Fibroblast of the aortic adventitia (primary cell): ENCODE measurements around the gene AMIGO3. TPM values are rescaled to one million over a fixed set of nuclear protein-coding genes. Genes with fewer than 3 reads are reported as not detected.

ENCODE experiments used
- DNase-seq: peaks from one replicate; pipeline ENCODE4 v3.0.0-alpha.2; 2010; ENCODE audit warnings: low read depth
- H3K4me3 ChIP-seq: 2 replicates; pipeline ENCODE4 v1.5.1; 2011; ENCODE audit warnings: low read depth, mild to moderate bottlenecking, control low read depth, low read length, moderate library complexity
- CTCF ChIP-seq: IDR thresholded peaks from 2 replicates; pipeline ENCODE4 v1.5.1; 2011; ENCODE audit warnings: mild to moderate bottlenecking, low read length, control low read depth, inconsistent platforms; ENCODE audit not compliant: insufficient read depth
- total RNA-seq: library from RNA; depleted of rRNA; stranded (reverse); fragments of >200 nt; gene quantifications from 2 replicates; pipeline ENCODE4 v1.2.3, GENCODE V29; 2012; ENCODE audit warnings: low replicate concordance

Gene AMIGO3
- total RNA-seq, 1 donor, result 0.27 TPM

- no peak for DNase-seq
- TF ChIP-seq CTCF, result no peak
- no peak overlapping the region for H3K4me3 ChIP-seq
These were observed 7.3 kb downstream of the AMIGO3 start for GRCh38 chr3:49712166-49712565.

- no peak overlapping the region for H3K4me3 ChIP-seq
- no peak for TF ChIP-seq CTCF
- DNase-seq, result no peak
These were observed 8.0 kb downstream of the AMIGO3 start for GRCh38 chr3:49711489-49711888.

GRCh38 chr3:49709852-49710251, 9.6 kb downstream of the AMIGO3 start:
- no peak overlapping the region for H3K4me3 ChIP-seq
- no peak for TF ChIP-seq CTCF
- DNase-seq, result no peak

- TF ChIP-seq CTCF, result no peak
- H3K4me3 ChIP-seq, result no peak overlapping the region
- DNase-seq, result no peak
These were observed 12.4 kb downstream of the AMIGO3 start for GRCh38 chr3:49707113-49707480.

- TF ChIP-seq CTCF, result no peak
- no peak for DNase-seq
- H3K4me3 ChIP-seq, result no peak overlapping the region
These were observed 12.9 kb downstream of the AMIGO3 start for GRCh38 chr3:49706456-49707112.

- TF ChIP-seq CTCF, result no peak
- no peak overlapping the region for H3K4me3 ChIP-seq
- no peak for DNase-seq
These were observed 14.0 kb downstream of the AMIGO3 start for GRCh38 chr3:49705390-49705960.

GRCh38 chr3:49704629-49705028, 14.9 kb downstream of the AMIGO3 start:
- no peak for TF ChIP-seq CTCF
- no peak for DNase-seq
- H3K4me3 ChIP-seq, result no peak overlapping the region
